Measurements from ENCODE around the gene FCER2. TPM values are rescaled to one million over a fixed set of nuclear protein-coding genes. Genes with fewer than 3 reads are reported as not detected.
A peak's percentile ranks its signal among the peaks of the same experiment; 100 is the strongest.

Gene FCER2
- total RNA-seq, 1 experiment from 2014 or later: not detected

DNA sequence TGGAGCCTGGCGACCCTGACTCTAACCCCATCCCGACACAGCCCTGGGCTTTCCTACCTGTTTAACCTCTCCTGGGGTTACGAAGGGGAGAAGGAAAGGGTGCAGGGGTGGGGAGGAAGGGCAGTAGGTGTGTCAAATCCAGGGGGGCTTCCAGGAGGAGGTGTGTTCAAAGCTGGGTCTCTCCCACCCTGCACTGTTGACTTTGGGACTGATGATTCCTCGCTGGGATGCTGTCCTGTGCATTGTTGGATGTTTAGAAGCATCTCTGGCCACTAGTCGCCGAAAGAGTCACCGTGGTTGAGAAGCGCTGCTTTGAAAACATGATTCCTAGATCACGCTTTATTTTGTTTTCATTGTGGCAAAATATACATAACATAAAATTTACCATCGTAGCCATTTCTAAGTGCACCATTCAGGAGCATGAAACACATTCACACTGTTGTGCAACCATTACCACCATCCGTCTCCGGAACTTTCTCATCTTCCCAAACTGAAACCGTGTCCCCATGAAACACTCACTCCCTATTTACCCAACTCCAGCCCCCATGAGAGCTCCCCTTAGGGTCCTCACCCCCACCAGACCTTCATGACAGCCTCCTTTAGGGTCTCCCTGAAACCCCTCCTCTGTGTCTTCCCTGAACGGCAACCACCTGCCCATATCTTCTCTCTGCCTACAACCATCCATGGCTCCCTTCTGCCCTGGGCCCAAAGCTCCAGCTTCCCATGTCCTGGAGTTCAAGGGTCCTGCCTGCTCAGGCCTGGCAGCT is 4.4 kb upstream of the FCER2 start:
- Histone ChIP-seq H2AFZ (ENCODE audit: low read length) (no peak overlapping the region), H3K4me1 (ENCODE audit: insufficient read depth, low read length) (no peaks in the 10 kb centered on the region), H3K23ac (ENCODE audit: insufficient read length, low read depth, low read length) (no peak overlapping the region), H3K27ac (ENCODE audit: insufficient read length, low read depth, low read length) (no peak overlapping the region), H4K8ac (replicated peaks; ENCODE audit: insufficient read length, low read depth, low read length) (no peak overlapping the region), H2BK20ac (ENCODE audit: low read depth, low read length, poor library complexity, severe bottlenecking) (no peak overlapping the region), H3K79me2 (ENCODE audit: insufficient read depth, low read length) (no peaks in the 10 kb centered on the region), H2BK5ac (ENCODE audit: insufficient read length, low read length) (no peak overlapping the region), H3T11ph (ENCODE audit: low read length) (no peak overlapping the region), H4K20me1 (ENCODE audit: control insufficient read depth, insufficient read depth, insufficient read length) (no peaks in the 10 kb centered on the region), H4K91ac (ENCODE audit: insufficient read length, low read depth, low read length) (no peak overlapping the region), H2BK120ac (ENCODE audit: low read depth, low read length, poor library complexity, severe bottlenecking) (no peak overlapping the region), H3K79me1 (ENCODE audit: insufficient read depth, low read depth, low read length, poor library complexity, severe bottlenecking) (no peaks in the 10 kb centered on the region), H2BK15ac (ENCODE audit: low read depth, low read length) (no peak overlapping the region), H3K27me3 (ENCODE audit: insufficient read depth, low read length) (no peaks in the 10 kb centered on the region), H3K56ac (ENCODE audit: insufficient read length, low read depth, low read length) (no peak overlapping the region), H3K4me2 (ENCODE audit: insufficient read depth, insufficient read length, low read length) (no peak overlapping the region), H4K5ac (ENCODE audit: insufficient read length, low read depth, low read length) (no peak overlapping the region), H3K9ac (ENCODE audit: extremely low read depth, insufficient read length, low read length) (no peak overlapping the region), H3K18ac (ENCODE audit: insufficient read length, low read depth, low read length) (no peak overlapping the region), H3K14ac (ENCODE audit: insufficient read depth, low read length) (no peak overlapping the region), H3K23me2 (ENCODE audit: insufficient read length, low read depth, low read length, poor library complexity, severe bottlenecking) (no peaks in the 10 kb centered on the region), H3K4ac (ENCODE audit: low read depth, low read length) (no peak overlapping the region), H2AK5ac (ENCODE audit: insufficient read length, low read length) (no peak overlapping the region), H3K9me3 (ENCODE audit: control insufficient read depth, low read depth, low read length) (no peaks in the 10 kb centered on the region), H2BK12ac (ENCODE audit: insufficient read length, low read depth, low read length) (no peak overlapping the region)
- Mint-ChIP-seq H3K27ac (peak overlapping the region in 1 of 3 experiments; percentile 6; a peak in 2 of 7 replicates), H3K27me3 (ENCODE audit: low read depth) (peaks cover 37% of the 10 kb centered on the region), H3K9me3 (no peaks in the 10 kb centered on the region), H3K36me3 (ENCODE audit: insufficient read depth in 1 of 3, low read depth in 3 of 3) (no peaks in the 10 kb centered on the region), H3K4me3 (no peak overlapping the region), H3K4me1 (peaks cover 2 to 8% of the 10 kb centered on the region in 2 experiments)
- no peak for DNase-seq
- TF ChIP-seq, protein P1, sequence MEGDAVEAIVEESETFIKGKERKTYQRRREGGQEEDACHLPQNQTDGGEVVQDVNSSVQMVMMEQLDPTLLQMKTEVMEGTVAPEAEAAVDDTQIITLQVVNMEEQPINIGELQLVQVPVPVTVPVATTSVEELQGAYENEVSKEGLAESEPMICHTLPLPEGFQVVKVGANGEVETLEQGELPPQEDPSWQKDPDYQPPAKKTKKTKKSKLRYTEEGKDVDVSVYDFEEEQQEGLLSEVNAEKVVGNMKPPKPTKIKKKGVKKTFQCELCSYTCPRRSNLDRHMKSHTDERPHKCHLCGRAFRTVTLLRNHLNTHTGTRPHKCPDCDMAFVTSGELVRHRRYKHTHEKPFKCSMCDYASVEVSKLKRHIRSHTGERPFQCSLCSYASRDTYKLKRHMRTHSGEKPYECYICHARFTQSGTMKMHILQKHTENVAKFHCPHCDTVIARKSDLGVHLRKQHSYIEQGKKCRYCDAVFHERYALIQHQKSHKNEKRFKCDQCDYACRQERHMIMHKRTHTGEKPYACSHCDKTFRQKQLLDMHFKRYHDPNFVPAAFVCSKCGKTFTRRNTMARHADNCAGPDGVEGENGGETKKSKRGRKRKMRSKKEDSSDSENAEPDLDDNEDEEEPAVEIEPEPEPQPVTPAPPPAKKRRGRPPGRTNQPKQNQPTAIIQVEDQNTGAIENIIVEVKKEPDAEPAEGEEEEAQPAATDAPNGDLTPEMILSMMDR (conservative IDR thresholded peaks at IDR 0.05): no peak
- WGBS (ENCODE audit: extremely low coverage, insufficient read length, low lambda C conversion rate): no CpG with 5 or more reads among the region's 14 CpGs
